ENCODE results near the gene CPNE5. TPM values are rescaled to one million over a fixed set of nuclear protein-coding genes. Genes with fewer than 3 reads are reported as not detected.

CPNE5 gene
- total RNA-seq, 2 donors from 2014 or later = 2.2 to 3.9 TPM

DNA sequence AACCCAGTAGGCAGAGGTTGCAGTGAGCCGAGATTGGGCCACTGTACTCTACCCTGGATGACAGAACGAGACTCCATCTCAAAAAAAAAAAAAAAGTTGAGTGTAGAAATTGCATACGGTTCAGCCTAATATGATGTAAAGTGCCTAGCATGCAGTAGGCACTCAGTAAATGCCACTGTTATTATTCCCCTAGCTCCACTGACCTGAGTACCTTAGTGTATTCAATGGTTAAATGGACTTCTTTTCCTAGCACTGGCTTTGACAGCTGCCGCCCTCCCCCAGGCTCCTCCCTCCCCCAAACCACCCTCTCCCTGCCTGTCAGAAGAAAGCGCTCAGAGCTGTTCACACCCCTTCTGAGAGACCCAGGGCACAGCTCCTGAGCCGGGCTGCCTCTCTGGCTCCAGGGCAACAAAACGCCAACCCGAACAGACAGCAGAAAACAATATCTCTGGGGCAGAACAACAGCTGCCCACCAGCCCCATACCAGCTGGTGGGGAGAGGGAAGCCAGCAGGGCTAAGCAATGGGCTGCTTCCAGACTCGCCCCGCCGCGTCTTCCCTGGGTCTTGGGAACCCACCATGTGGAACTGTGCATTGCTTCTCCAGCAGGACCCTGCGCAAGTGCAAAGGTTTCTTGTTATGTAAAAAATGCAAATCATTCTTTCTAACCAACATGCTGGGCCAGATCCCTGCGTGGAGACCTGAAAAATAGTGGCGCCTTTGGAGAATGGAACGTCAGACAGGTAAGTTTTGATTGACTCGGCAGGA is 4.5 kb downstream of the CPNE5 start:
- Mint-ChIP-seq H3K4me1 (no peaks in the 10 kb centered on the region), H3K4me3 (no peak overlapping the region), H3K9me3 (no peaks in the 10 kb centered on the region), H3K27ac (no peak overlapping the region), H3K36me3 (ENCODE audit: low read depth) (no peaks in the 10 kb centered on the region), H3K27me3 (peaks cover 8% of the 10 kb centered on the region)
- no peak for ATAC-seq (replicated peaks)

DNA sequence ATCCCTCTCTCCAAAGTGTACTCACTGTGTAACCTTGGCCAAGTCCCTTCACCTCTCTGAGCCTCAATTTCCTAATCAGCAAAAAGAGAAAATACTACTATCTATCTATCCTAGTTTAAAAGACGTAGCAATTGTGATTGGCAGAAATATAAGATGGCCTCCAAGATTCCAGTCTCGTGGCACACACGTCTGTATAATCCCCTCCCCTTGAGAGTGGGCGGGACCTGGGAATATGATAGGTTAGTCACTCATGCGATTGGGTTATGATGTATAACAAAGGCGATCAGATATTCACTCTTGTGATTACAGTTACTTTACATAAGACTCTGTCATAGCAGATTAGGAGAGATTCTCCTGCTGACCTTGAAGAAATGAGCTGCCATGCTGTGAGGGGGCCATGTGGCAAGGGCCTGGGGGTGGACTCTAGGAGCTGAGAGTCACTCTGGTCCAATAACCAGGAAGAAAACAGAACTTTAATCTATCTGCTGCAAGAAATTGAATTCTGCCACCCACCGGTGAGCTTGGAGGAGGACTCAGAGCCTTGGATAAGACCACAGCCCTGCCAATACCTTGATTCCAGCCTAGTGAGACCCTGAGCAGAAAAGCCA is 6.0 kb downstream of the CPNE5 start:
- H3K4me3 Mint-ChIP-seq = no peak overlapping the region
- H3K27ac Mint-ChIP-seq = no peak overlapping the region
- no peak for ATAC-seq (replicated peaks)
- no peaks in the 10 kb centered on the region for H3K36me3 Mint-ChIP-seq (ENCODE audit: low read depth)
- no peaks in the 10 kb centered on the region for H3K9me3 Mint-ChIP-seq
- H3K4me1 Mint-ChIP-seq = no peaks in the 10 kb centered on the region
- H3K27me3 Mint-ChIP-seq = peaks cover 3% of the 10 kb centered on the region

GRCh38 chr6:36832313-36832712 is 6.9 kb downstream of the CPNE5 start:
- Mint-ChIP-seq H3K27me3 (peaks cover 3% of the 10 kb centered on the region), H3K4me3 (no peak overlapping the region), H3K4me1 (peaks cover 4% of the 10 kb centered on the region), H3K9me3 (no peaks in the 10 kb centered on the region), H3K27ac (no peak overlapping the region), H3K36me3 (ENCODE audit: low read depth) (no peaks in the 10 kb centered on the region)
- ATAC-seq (replicated peaks) = no peak

DNA sequence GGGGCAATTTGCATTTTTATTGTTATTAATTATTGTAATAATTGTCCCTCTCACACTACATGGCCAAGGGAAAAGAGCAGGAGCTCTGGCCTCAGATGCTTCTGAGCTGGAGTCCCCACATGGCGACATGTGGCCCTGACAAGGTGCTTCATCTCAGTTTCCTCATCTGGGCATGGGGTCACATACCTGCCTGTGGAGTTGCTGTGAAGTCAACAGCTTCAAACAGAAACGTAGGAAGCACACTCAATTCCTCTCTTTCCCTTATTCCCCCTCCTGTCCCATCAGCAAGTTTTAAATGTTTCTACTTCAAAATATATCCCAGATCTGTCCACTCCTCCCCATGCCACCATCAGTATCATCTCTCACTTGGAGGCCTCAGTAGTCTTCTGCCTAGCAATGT is 8.7 kb downstream of the CPNE5 start:
- ATAC-seq (replicated peaks) = no peak
- Mint-ChIP-seq H3K9me3 (no peaks in the 10 kb centered on the region), H3K4me1 (peaks cover 5% of the 10 kb centered on the region), H3K27ac (no peak overlapping the region), H3K4me3 (no peak overlapping the region), H3K27me3 (peaks cover 4% of the 10 kb centered on the region), H3K36me3 (ENCODE audit: low read depth) (no peaks in the 10 kb centered on the region)

DNA sequence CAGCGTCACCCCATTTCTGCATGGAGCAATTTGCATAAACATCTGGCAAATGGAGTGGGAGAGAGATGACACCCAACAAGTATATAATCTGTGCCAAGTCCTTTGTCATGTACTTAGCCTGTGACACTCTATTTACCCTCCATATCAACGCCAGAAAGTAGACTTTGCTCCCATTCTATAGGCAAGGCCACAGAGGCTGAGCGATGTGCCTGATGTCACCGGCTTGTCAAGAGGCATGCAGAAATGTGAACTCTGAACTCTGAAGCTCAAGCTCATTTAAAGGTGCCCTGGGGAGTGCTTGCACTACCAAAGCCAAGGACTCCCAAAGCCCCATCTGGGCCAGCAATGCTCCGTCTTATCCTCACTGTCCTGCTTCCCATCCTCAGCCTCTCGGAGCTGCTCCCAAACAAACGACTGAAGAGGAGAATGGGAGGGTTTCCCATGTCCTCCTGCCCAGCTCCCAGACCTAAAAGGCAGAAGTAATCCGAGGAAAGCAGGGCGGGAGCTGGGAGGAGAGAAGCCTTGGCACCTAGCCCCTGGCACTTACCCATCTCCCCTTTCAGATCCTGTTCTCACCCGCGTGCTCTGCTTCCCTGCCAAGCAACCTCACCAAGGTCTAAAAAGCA is 9.2 kb downstream of the CPNE5 start:
- no peaks in the 10 kb centered on the region for H3K9me3 Mint-ChIP-seq
- peaks cover 4% of the 10 kb centered on the region for H3K27me3 Mint-ChIP-seq
- H3K27ac Mint-ChIP-seq = no peak overlapping the region
- H3K4me3 Mint-ChIP-seq = no peak overlapping the region
- H3K36me3 Mint-ChIP-seq (ENCODE audit: low read depth) = no peaks in the 10 kb centered on the region
- H3K4me1 Mint-ChIP-seq = peaks cover 5% of the 10 kb centered on the region
- no peak for ATAC-seq (replicated peaks)

GRCh38 chr6:36827261-36828079 is 11.8 kb downstream of the CPNE5 start:
- ATAC-seq (replicated peaks) = peak; percentile 80
- Mint-ChIP-seq H3K4me3 (no peak overlapping the region), H3K27ac (no peak overlapping the region), H3K9me3 (no peaks in the 10 kb centered on the region), H3K4me1 (peaks cover 5% of the 10 kb centered on the region), H3K36me3 (ENCODE audit: low read depth) (no peaks in the 10 kb centered on the region), H3K27me3 (peaks cover 4% of the 10 kb centered on the region)

DNA sequence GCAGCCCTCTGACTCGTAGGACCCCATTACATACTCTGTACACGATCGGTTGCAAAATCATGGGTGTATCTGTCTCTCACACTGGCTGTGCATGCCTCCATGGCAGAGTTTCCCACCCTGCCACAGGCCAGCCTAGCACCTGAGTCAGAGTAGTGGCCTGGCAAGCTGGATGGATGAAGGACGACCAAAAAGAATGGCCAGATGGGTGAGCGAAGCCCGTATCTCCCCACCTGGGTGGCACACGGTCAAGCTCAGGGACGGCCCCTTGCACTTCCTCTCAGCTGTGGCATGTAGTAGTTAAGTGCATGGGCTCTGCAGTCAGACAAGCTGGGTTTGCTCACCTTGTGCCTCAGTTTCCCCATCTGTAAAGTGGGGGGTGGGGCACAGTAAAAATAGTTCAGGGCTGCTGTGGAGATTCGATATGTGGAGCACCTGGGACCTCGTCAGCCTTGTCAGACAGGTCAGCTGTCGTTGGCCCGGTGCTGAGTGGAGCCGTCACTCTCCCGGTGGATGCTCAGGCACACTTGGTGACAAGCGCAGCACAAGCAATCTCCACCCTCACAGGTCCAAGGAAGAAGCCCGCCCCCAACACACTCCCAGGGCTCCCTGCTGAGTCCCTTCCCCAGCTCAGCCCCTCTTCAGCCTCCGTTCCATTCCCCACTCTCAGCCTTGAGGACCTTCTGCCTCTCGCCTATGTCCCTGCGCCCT is 12.6 kb downstream of the CPNE5 start:
- no peaks in the 10 kb centered on the region for H3K9me3 Mint-ChIP-seq
- no peak for ATAC-seq (replicated peaks)
- no peak overlapping the region for H3K27ac Mint-ChIP-seq
- no peaks in the 10 kb centered on the region for H3K36me3 Mint-ChIP-seq (ENCODE audit: low read depth)
- H3K27me3 Mint-ChIP-seq = peaks cover 4% of the 10 kb centered on the region
- H3K4me3 Mint-ChIP-seq = no peak overlapping the region
- peaks cover 5% of the 10 kb centered on the region for H3K4me1 Mint-ChIP-seq

GRCh38 chr6:36825994-36826393 is 13.2 kb downstream of the CPNE5 start:
- Mint-ChIP-seq H3K4me3 (no peak overlapping the region), H3K27ac (no peak overlapping the region), H3K27me3 (peaks cover 4% of the 10 kb centered on the region), H3K4me1 (peaks cover 5% of the 10 kb centered on the region), H3K36me3 (ENCODE audit: low read depth) (no peaks in the 10 kb centered on the region), H3K9me3 (no peaks in the 10 kb centered on the region)
- no peak for ATAC-seq (replicated peaks)

DNA sequence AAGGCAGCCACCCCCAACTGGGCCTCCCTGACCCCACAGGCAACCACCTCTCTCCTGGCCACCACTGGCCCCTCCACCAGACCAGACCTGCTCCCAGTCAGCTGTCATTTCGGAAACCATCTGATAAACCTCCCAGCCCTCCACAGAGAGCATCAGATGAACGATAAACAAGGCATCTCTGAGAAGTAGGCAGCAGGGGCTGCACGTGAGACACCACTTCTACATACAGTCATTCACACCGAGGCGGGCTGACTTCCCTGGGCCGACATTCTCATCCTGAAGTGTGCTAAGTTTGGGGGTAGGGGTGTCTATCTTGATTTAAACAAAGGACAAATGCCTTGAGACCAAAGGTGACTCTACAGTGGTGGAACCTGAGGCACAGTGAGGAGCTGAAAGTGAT is 13.8 kb downstream of the CPNE5 start:
- H3K9me3 Mint-ChIP-seq = no peaks in the 10 kb centered on the region
- no peak overlapping the region for H3K4me3 Mint-ChIP-seq
- no peak overlapping the region for H3K27ac Mint-ChIP-seq
- peaks cover 4% of the 10 kb centered on the region for H3K27me3 Mint-ChIP-seq
- H3K36me3 Mint-ChIP-seq (ENCODE audit: low read depth) = no peaks in the 10 kb centered on the region
- ATAC-seq (replicated peaks) = no peak
- peaks cover 5% of the 10 kb centered on the region for H3K4me1 Mint-ChIP-seq

GRCh38 chr6:36824253-36824652 is 15.0 kb downstream of the CPNE5 start:
- Mint-ChIP-seq H3K27me3 (peaks cover 4% of the 10 kb centered on the region), H3K36me3 (ENCODE audit: low read depth) (no peaks in the 10 kb centered on the region)
- no peak for ATAC-seq (replicated peaks)

DNA sequence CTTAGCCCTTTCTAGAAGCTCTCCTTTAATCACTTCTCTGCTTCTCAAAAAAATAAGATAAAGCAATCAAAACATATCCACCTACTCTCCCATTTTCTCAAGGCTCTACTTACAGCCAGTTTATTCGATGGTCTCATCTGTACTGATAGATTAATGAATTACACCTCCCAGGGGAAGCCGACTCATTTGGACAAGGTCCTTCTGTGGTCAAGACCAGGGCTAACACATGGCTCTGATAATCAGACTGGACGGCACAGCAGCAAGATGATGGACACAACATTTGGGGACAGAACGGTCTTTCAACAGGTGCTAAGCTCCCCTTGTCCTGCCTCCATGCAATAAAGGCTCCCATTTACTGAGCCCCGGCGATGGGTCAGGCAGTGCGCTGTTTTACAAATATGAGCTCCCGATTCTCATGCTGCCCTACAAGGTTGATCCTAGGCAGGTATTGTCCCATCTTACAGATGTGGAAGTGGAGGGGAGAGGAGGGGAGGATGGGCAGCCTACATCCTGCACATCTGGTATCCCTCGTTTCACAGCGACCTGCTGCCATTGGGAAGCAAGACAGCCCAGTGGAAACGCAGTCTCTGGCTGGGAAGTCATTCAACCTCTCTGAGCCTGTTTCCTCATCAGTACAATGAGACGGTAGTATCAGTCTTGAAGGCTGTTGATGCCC is 15.7 kb downstream of the CPNE5 start:
- Mint-ChIP-seq H3K27ac (no peak overlapping the region), H3K9me3 (no peaks in the 10 kb centered on the region), H3K27me3 (peaks cover 4% of the 10 kb centered on the region), H3K4me1 (peaks cover 5% of the 10 kb centered on the region), H3K36me3 (ENCODE audit: low read depth) (no peaks in the 10 kb centered on the region), H3K4me3 (no peak overlapping the region)
- no peak for ATAC-seq (replicated peaks)

More at GRCh38 chr6:36824253-36824652, 15.0 kb downstream of the CPNE5 start:
- H3K27ac Mint-ChIP-seq = no peak overlapping the region
- H3K9me3 Mint-ChIP-seq = no peaks in the 10 kb centered on the region
- H3K4me1 Mint-ChIP-seq = peaks cover 5% of the 10 kb centered on the region
- no peak overlapping the region for H3K4me3 Mint-ChIP-seq

DNA sequence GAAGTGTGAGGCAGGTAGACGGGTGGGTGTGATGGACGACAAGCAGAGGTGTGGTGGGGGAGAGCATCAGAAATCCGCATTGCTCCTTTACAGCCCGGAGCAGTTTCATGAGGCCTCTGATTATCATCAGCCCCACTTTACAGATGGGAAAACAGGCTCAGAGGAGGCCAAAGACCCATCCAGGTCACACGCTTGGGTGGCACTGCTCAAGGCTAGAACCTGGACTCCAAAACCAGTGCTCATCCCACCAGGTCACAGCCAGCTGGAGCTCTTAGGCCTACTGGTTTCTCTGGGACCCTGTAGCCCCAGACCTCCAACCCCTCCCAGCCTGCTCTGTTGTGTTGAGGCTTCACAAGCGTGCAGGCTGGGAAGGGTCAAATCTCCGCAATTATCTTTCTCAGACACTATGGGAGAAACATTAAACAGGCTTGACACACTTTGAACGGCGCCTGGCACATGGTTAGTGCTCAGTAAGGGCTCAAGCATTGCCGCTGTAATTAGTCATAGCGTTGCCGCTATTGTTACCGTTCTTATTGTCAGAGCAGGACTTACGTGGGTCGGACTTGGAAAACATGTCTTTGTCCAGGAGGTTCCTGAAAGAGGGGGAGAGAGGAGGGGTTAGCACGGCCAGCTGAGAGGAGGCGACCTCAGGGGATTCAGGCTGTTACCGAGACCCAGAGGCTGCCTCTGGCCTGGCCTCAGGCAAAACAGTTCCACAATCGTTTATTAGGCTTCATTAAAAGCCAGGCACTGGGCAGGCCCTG is 16.6 kb downstream of the CPNE5 start:
- Mint-ChIP-seq H3K36me3 (ENCODE audit: low read depth) (no peaks in the 10 kb centered on the region), H3K4me3 (no peak overlapping the region), H3K27me3 (peaks cover 4% of the 10 kb centered on the region), H3K27ac (no peak overlapping the region), H3K9me3 (no peaks in the 10 kb centered on the region), H3K4me1 (peaks cover 5% of the 10 kb centered on the region)
- no peak for ATAC-seq (replicated peaks)

Data from activated T-helper 17 cell treated with anti-CD3 and anti-CD28 coated beads, Interleukin-2, amount 50 U/mL, for 72 hours (primary cell).